NCI-H1048 (cell line): ENCODE data around the gene MAN2C1.
"Not testable (repeated sequence)": the region's sequence is repeated elsewhere in the genome, so short reads cannot be mapped to it uniquely, and the experiment has no call there.

Experiments
- DNase-seq: peaks from one replicate; lab custom pipeline; 2025; lab: John Stamatoyannopoulos, UW

Gene MAN2C1

GRCh38 chr15:75367913-75368688 is at the start of gene MAN2C1:
Gene MAN2C1 (minus strand): TSS chr15:75368607. CDS start chr15:75368583, 24 bp downstream.
- peak; percentile 96 for DNase-seq

- no peak for DNase-seq
Observed at GRCh38 chr15:75416584-75416983, 48.2 kb upstream of the MAN2C1 start.

- no peak for DNase-seq
Observed at GRCh38 chr15:75410196-75410595, 41.8 kb upstream of the MAN2C1 start.

GRCh38 chr15:75407083-75407482 is 38.7 kb upstream of the MAN2C1 start:
- DNase-seq, result no peak

- no peak for DNase-seq
Observed at GRCh38 chr15:75403892-75404291, 35.5 kb upstream of the MAN2C1 start.

GRCh38 chr15:75397494-75397893 is 29.1 kb upstream of the MAN2C1 start:
- DNase-seq, result no peak

GRCh38 chr15:75389791-75390382 is 21.5 kb upstream of the MAN2C1 start:
- DNase-seq, result no peak

- DNase-seq, result not testable (repeated sequence)
Observed at GRCh38 chr15:75383986-75384385, 15.6 kb upstream of the MAN2C1 start.

- no peak for DNase-seq
Observed at GRCh38 chr15:75380773-75381172, 12.4 kb upstream of the MAN2C1 start.

GRCh38 chr15:75371901-75372688 is 3.7 kb upstream of the MAN2C1 start:
- no peak for DNase-seq

GRCh38 chr15:75371486-75371885 is 3.1 kb upstream of the MAN2C1 start:
- DNase-seq, result no peak

- DNase-seq, result no peak
Observed at GRCh38 chr15:75369897-75370581, 1.6 kb upstream of the MAN2C1 start.

GRCh38 chr15:75368689-75369239 is 357 bp upstream of the MAN2C1 start:
- DNase-seq, result no peak

- DNase-seq, result no peak
Observed at GRCh38 chr15:75367406-75367912, 948 bp downstream of the MAN2C1 start.

GRCh38 chr15:75367006-75367405 is 1.4 kb downstream of the MAN2C1 start:
- no peak for DNase-seq

GRCh38 chr15:75366163-75366562 is 2.2 kb downstream of the MAN2C1 start:
- DNase-seq, result no peak

- DNase-seq, result no peak
Observed at GRCh38 chr15:75364881-75365280, 3.5 kb downstream of the MAN2C1 start.

GRCh38 chr15:75363786-75364185 is 4.6 kb downstream of the MAN2C1 start:
- DNase-seq, result no peak

GRCh38 chr15:75362642-75363249 is 5.7 kb downstream of the MAN2C1 start:
- no peak for DNase-seq

- DNase-seq, result no peak
Observed at GRCh38 chr15:75361989-75362641, 6.3 kb downstream of the MAN2C1 start.
